ENCODE data around the gene EIF5A2. TPM values are rescaled to one million over a fixed set of nuclear protein-coding genes. Genes with fewer than 3 reads are reported as not detected.
"Not testable (repeated sequence)": the region's sequence is repeated elsewhere in the genome, so short reads cannot be mapped to it uniquely, and the experiment has no call there.

Gene EIF5A2
- total and polyA plus RNA-seq, 7 experiments from 2014 or later: 5.5 to 11.3 (median 8.9) TPM

DNA sequence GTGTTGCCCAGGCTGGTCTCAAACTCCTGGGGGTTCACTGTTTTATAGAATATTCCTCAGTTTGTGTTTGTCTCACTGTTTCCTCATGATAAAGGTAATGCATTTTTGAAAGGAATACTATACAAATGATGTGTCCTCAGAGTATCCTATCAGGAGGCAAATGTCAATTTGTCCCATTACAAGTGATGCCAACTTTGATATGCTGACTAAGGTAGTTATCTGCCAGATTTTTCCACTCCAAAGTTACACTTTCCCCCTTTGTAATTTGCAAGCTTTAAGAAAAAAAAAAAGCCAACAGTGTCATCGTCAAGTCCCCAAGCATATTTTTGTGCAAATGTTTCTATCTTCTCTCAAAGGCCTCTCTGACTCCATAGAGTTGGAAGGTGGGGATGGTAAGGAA, 9.0 kb downstream of the EIF5A2 start:
- no peaks in the 10 kb centered on the region for H3K27me3 ChIP-seq (ENCODE audit: control insufficient read depth in 2 of 2, insufficient read depth in 2 of 2, low read length in 2 of 2)
- ChIA-PET POLR2A (no interaction called here), CTCF (no interaction called here)
- peaks cover 0 to 9% (median 0%) of the 10 kb centered on the region in 7 donors for H3K4me1 Mint-ChIP-seq
- no peaks in the 10 kb centered on the region for H3K27me3 Mint-ChIP-seq
- H3K4me3 Mint-ChIP-seq: no peak overlapping the region
- ATAC-seq (no peak), DNase-seq (no peak)
- H3K27ac Mint-ChIP-seq: no peak overlapping the region
- H3K27ac ChIP-seq (ENCODE audit: low read depth, low read length): no peak overlapping the region
- H3K9me3 Mint-ChIP-seq: peaks cover 0 to 8% (median 4%) of the 10 kb centered on the region in 11 donors
- H3K36me3 ChIP-seq (ENCODE audit: control insufficient read depth in 2 of 3, insufficient read depth in 3 of 3, low read length in 3 of 3): no peaks in the 10 kb centered on the region
- H3K9me3 ChIP-seq (ENCODE audit: control insufficient read depth in 2 of 3, low read length in 3 of 3): no peaks in the 10 kb centered on the region
- H3K36me3 Mint-ChIP-seq: peaks cover 15 to 61% (median 59%) of the 10 kb centered on the region in 5 donors
- intact Hi-C loops (cut with micrococcal nuclease): no loop called here
- no peak overlapping the region for H3K4me3 ChIP-seq (ENCODE audit: low read length)
- no peaks in the 10 kb centered on the region for H3K4me1 ChIP-seq (ENCODE audit: control insufficient read depth in 2 of 2, insufficient read depth in 2 of 2, low read length in 2 of 2)

DNA sequence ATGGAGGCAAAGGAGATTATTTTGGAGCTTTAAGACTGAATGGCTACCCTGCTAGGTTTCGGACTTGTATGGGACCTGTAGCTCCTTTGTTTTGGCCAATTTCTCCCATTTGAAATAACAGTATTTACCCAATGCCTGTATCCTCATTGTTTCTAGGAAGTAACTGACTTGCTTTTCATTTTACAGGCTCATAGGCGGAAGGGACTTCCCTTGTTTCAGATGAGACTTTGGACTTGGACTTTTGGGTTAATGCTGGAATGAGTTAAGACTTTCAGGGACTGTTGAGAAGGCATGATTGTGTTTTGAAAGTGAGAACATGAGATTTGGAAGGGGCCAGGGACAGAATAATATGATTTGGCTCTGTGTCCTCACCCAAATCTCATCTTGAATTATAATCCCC, 10.5 kb downstream of the EIF5A2 start:
- Mint-ChIP-seq H3K4me3 (no peak overlapping the region), H3K27ac (no peak overlapping the region), H3K27me3 (no peaks in the 10 kb centered on the region), H3K36me3 (peaks cover 13 to 69% (median 58%) of the 10 kb centered on the region in 5 donors), H3K4me1 (peaks cover 0 to 9% (median 0%) of the 10 kb centered on the region in 7 donors), H3K9me3 (peaks cover 0 to 8% (median 4%) of the 10 kb centered on the region in 11 donors)
- no peak for ATAC-seq
- ChIA-PET POLR2A (interaction anchor here (0.6 kb wide), 1 partner anchor 30 kb away, joined by 3 read pairs; no protein-coding TSS in a partner anchor), CTCF (no interaction called here)
- no peak overlapping the region for H3K27ac ChIP-seq (ENCODE audit: low read depth, low read length)
- no peak overlapping the region for H3K4me3 ChIP-seq (ENCODE audit: low read length)
- no peaks in the 10 kb centered on the region for H3K9me3 ChIP-seq (ENCODE audit: control insufficient read depth in 2 of 3, low read length in 3 of 3)
- no peaks in the 10 kb centered on the region for H3K36me3 ChIP-seq (ENCODE audit: control insufficient read depth in 2 of 3, insufficient read depth in 3 of 3, low read length in 3 of 3)
- H3K27me3 ChIP-seq (ENCODE audit: control insufficient read depth in 2 of 2, insufficient read depth in 2 of 2, low read length in 2 of 2): no peaks in the 10 kb centered on the region
- no peaks in the 10 kb centered on the region for H3K4me1 ChIP-seq (ENCODE audit: control insufficient read depth in 2 of 2, insufficient read depth in 2 of 2, low read length in 2 of 2)
- DNase-seq: no peak
- intact Hi-C loops (cut with micrococcal nuclease): no loop called here

DNA sequence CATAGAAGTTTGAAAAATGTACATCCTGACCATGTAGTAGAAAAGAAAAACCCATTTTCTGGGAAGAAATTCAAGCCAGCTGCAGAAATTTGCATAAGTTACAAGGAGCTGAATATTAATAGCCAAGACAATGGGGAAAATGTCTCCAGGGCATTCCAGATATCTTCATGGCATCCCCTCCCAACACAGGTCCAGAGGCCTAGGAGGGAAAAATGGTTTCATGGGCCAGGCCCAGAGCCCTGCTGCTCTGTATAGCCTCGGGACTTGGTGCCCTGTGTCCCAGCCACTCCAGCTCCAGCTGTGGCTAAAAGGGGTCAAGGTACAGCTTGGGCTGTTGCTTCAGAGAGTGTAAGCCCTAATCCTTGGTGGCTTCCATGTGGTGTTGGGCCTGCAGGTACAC, 11.2 kb downstream of the EIF5A2 start:
- H3K9me3 ChIP-seq (ENCODE audit: control insufficient read depth in 2 of 3, low read length in 3 of 3); H3K27me3 Mint-ChIP-seq; DNase-seq; H3K36me3 ChIP-seq (ENCODE audit: control insufficient read depth in 2 of 3, insufficient read depth in 3 of 3, low read length in 3 of 3); H3K4me1 Mint-ChIP-seq; H3K4me3 Mint-ChIP-seq; H3K27ac ChIP-seq (ENCODE audit: low read depth, low read length); H3K4me3 ChIP-seq (ENCODE audit: low read length); H3K4me1 ChIP-seq (ENCODE audit: control insufficient read depth in 2 of 2, insufficient read depth in 2 of 2, low read length in 2 of 2); H3K9me3 Mint-ChIP-seq; H3K27ac Mint-ChIP-seq; CTCF ChIA-PET; H3K27me3 ChIP-seq (ENCODE audit: control insufficient read depth in 2 of 2, insufficient read depth in 2 of 2, low read length in 2 of 2); intact Hi-C loops (cut with micrococcal nuclease); ATAC-seq: not testable (repeated sequence)
- POLR2A ChIA-PET: interaction anchor here (0.6 kb wide), 1 partner anchor 29 kb away, joined by 3 read pairs; no protein-coding TSS in a partner anchor
- H3K36me3 Mint-ChIP-seq: peaks cover 10 to 69% (median 57%) of the 10 kb centered on the region in 5 donors

DNA sequence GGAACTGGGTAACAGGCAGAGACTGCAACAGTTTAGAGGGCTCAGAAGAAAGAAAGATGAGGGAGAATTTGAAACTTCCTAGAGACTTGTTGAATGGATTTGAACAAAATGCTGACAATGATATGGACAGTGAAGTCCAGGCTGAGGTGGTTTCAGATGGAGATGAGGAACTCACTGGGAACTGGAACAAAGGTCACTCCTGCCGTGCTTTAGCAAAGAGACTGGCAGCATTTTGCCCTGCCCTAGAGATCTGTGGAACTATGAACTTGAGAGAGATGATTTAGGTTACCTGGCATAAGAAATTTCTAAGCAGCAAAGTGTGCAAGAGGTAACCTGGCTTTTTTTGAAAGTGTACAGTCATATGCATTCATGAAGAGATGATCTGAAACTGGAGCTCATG, 11.7 kb downstream of the EIF5A2 start:
- Mint-ChIP-seq H3K9me3 (peaks cover 0 to 8% (median 3%) of the 10 kb centered on the region in 11 donors), H3K4me1 (peaks cover 0 to 9% (median 0%) of the 10 kb centered on the region in 7 donors), H3K4me3 (no peak overlapping the region), H3K27ac (no peak overlapping the region), H3K27me3 (no peaks in the 10 kb centered on the region), H3K36me3 (peaks cover 10 to 65% (median 53%) of the 10 kb centered on the region in 5 donors)
- Histone ChIP-seq H3K9me3 (ENCODE audit: control insufficient read depth in 2 of 3, low read length in 3 of 3) (no peaks in the 10 kb centered on the region), H3K4me1 (ENCODE audit: control insufficient read depth in 2 of 2, insufficient read depth in 2 of 2, low read length in 2 of 2) (no peaks in the 10 kb centered on the region), H3K27ac (ENCODE audit: low read depth, low read length) (no peak overlapping the region), H3K4me3 (ENCODE audit: low read length) (no peak overlapping the region), H3K36me3 (ENCODE audit: control insufficient read depth in 2 of 3, insufficient read depth in 3 of 3, low read length in 3 of 3) (no peaks in the 10 kb centered on the region), H3K27me3 (ENCODE audit: control insufficient read depth in 2 of 2, insufficient read depth in 2 of 2, low read length in 2 of 2) (no peaks in the 10 kb centered on the region)
- intact Hi-C loops (cut with micrococcal nuclease): no loop called here
- CTCF ChIA-PET: no interaction called here
- POLR2A ChIA-PET: no interaction called here
- DNase-seq (no peak), ATAC-seq (no peak)

DNA sequence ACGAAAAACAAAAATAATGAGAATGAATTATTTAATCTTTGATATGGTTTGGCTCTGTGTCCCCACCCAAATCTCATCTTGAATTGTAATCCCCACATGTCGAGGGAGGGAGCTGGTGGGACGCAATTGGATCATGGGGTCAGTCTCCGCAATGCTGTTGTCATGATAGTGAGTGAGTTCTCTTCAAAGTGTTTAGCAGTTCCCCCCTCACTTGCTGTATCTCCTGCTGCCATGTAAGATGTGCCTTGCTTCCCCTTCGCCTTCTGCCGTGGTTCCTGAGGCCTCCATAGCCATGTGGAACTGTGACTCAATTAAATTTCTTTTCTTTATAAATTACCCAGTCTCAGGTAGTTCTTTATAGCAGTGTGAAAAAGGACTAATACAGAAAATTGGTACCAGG, 12.1 kb downstream of the EIF5A2 start:
- CTCF ChIA-PET; H3K4me3 Mint-ChIP-seq; H3K4me1 Mint-ChIP-seq; POLR2A ChIA-PET; DNase-seq; H3K36me3 ChIP-seq (ENCODE audit: control insufficient read depth in 2 of 3, insufficient read depth in 3 of 3, low read length in 3 of 3); H3K27ac Mint-ChIP-seq; ATAC-seq; H3K9me3 Mint-ChIP-seq; H3K27me3 Mint-ChIP-seq; H3K27me3 ChIP-seq (ENCODE audit: control insufficient read depth in 2 of 2, insufficient read depth in 2 of 2, low read length in 2 of 2); H3K4me1 ChIP-seq (ENCODE audit: control insufficient read depth in 2 of 2, insufficient read depth in 2 of 2, low read length in 2 of 2); intact Hi-C loops (cut with micrococcal nuclease); H3K9me3 ChIP-seq (ENCODE audit: control insufficient read depth in 2 of 3, low read length in 3 of 3); H3K27ac ChIP-seq (ENCODE audit: low read depth, low read length); H3K4me3 ChIP-seq (ENCODE audit: low read length): not testable (repeated sequence)
- peaks cover 10 to 64% (median 53%) of the 10 kb centered on the region in 5 donors for H3K36me3 Mint-ChIP-seq

DNA sequence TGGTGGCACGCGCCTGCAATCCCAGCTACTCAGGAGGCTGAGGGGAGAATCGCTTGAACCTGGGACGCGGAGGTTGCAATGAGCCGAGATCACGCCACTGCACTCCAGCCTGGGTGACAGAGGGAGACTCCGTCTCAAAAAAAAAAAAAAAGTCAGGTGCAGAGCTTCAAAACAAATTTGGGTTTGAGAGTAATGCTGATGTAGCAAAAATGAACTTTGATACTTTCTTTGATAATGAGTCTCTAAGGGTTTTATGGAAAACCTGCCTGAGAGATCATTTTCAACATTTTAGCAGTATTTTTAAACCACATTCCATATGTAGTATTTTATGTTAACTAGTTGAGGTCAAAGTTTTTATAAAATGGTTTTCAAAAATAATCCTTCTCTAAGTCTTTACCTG, 14.5 kb downstream of the EIF5A2 start:
- Histone ChIP-seq H3K9me3 (ENCODE audit: control insufficient read depth in 2 of 3, low read length in 3 of 3) (no peaks in the 10 kb centered on the region), H3K4me1 (ENCODE audit: control insufficient read depth in 2 of 2, insufficient read depth in 2 of 2, low read length in 2 of 2) (no peaks in the 10 kb centered on the region), H3K27ac (ENCODE audit: low read depth, low read length) (no peak overlapping the region), H3K4me3 (ENCODE audit: low read length) (no peak overlapping the region), H3K36me3 (ENCODE audit: control insufficient read depth in 2 of 3, insufficient read depth in 3 of 3, low read length in 3 of 3) (no peaks in the 10 kb centered on the region), H3K27me3 (ENCODE audit: control insufficient read depth in 2 of 2, insufficient read depth in 2 of 2, low read length in 2 of 2) (no peaks in the 10 kb centered on the region)
- H3K4me1 Mint-ChIP-seq: no peaks in the 10 kb centered on the region
- no peak for ATAC-seq
- H3K27me3 Mint-ChIP-seq: no peaks in the 10 kb centered on the region
- intact Hi-C loops (cut with micrococcal nuclease): no loop called here
- peaks cover 10 to 54% (median 44%) of the 10 kb centered on the region in 5 donors for H3K36me3 Mint-ChIP-seq
- H3K4me3 Mint-ChIP-seq: no peak overlapping the region
- ChIA-PET POLR2A (interaction anchor here (0.6 kb wide), 1 partner anchor 24 kb away, joined by 3 read pairs; the partner anchor contains the start of gene RPL22L1), CTCF (no interaction called here)
- DNase-seq: no peak
- no peak overlapping the region for H3K27ac Mint-ChIP-seq
- peaks cover 0 to 8% (median 3%) of the 10 kb centered on the region in 11 donors for H3K9me3 Mint-ChIP-seq

DNA sequence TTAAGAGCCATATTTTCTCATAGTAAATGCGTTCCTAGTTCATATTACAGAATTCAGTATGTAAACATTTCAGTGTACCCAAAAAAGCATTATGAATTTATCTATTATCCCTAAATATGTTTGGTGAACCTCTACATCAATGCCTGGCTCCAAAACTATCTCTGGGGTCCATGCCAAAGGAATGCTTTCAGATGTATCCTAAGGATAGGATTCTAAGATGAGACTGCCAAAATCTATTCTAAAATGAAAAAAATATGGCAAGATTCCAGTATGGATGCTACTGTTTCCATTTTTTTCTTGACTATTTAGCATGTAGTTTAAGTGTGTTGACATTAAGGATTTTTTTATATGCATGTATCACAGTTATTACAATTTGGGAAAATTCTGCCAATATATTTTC, 18.8 kb downstream of the EIF5A2 start:
- POLR2A ChIA-PET: no interaction called here
- ATAC-seq: no peak
- Histone ChIP-seq H3K4me3 (ENCODE audit: low read length) (no peak overlapping the region), H3K9me3 (ENCODE audit: control insufficient read depth in 2 of 3, low read length in 3 of 3) (no peaks in the 10 kb centered on the region), H3K27me3 (ENCODE audit: control insufficient read depth in 2 of 2, insufficient read depth in 2 of 2, low read length in 2 of 2) (no peaks in the 10 kb centered on the region), H3K4me1 (ENCODE audit: control insufficient read depth in 2 of 2, insufficient read depth in 2 of 2, low read length in 2 of 2) (no peaks in the 10 kb centered on the region), H3K27ac (ENCODE audit: low read depth, low read length) (no peak overlapping the region), H3K36me3 (ENCODE audit: control insufficient read depth in 2 of 3, insufficient read depth in 3 of 3, low read length in 3 of 3) (no peaks in the 10 kb centered on the region)
- Mint-ChIP-seq H3K36me3 (peaks cover 0 to 24% (median 20%) of the 10 kb centered on the region in 5 donors), H3K27ac (no peak overlapping the region), H3K4me3 (no peak overlapping the region), H3K27me3 (peaks cover 5 to 18% (median 7%) of the 10 kb centered on the region in 5 donors), H3K4me1 (no peaks in the 10 kb centered on the region), H3K9me3 (peaks cover 0 to 1% (median 0%) of the 10 kb centered on the region in 11 donors)
- DNase-seq: no peak
- intact Hi-C loops (cut with micrococcal nuclease): no loop called here
- CTCF ChIA-PET: no interaction called here
